ENCODE data around the gene NSMCE3. TPM values are rescaled to one million over a fixed set of nuclear protein-coding genes. Genes with fewer than 3 reads are reported as not detected.

NSMCE3 gene
- total RNA-seq, result 4.4 and 4.7 TPM in 2 replicates

GRCh38 chr15:29269485-29270168, at the start of gene NSMCE3:
NSMCE3 (minus strand) TSS chr15:29269822; CDS start chr15:29269705, 117 bp downstream.

All from bladder microvascular endothelial cell (primary cell).